Measurements from ENCODE around the gene NT5C2.

DNA sequence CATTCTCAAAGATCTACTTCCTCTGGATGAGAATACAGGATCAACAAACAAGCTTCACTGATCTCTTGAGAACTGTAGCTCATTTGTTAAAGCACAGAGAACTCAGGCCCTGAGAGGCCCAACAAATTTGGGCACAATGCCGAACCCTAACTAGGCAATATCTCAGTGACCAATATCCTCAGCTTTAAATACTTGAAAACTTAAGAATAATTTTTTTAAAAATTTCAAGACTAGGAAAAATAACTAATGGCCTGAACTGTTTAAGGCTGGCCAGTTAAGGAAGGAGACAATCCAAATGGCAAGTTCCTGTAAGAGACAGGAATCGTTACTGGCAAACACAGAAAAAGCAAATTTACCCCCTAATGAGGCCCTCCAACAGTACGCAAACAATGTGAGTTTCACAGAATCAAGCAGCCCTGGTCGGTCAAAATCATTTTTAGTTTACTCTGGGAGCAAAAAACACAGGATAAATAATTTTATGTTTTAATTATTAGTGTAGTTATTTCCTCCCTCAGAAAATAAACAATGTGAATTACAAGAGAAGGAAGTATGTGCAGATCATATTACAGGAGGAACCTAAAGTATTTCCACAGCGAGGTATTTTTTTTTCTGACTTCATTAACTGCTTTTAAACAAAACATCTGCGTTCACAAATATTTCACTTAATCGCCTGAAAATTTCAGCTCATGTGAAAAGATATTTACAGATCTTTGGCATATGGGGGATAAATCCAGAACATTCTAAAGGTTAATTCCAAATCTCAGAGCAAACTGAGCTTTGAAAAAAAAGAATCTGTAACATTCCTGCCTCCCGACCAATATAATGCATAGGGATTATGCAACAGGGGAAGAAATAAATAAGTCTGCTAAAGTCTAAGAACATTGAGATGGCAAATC, 39.5 kb downstream of the NT5C2 start:
- TF ChIP-seq, protein P1, sequence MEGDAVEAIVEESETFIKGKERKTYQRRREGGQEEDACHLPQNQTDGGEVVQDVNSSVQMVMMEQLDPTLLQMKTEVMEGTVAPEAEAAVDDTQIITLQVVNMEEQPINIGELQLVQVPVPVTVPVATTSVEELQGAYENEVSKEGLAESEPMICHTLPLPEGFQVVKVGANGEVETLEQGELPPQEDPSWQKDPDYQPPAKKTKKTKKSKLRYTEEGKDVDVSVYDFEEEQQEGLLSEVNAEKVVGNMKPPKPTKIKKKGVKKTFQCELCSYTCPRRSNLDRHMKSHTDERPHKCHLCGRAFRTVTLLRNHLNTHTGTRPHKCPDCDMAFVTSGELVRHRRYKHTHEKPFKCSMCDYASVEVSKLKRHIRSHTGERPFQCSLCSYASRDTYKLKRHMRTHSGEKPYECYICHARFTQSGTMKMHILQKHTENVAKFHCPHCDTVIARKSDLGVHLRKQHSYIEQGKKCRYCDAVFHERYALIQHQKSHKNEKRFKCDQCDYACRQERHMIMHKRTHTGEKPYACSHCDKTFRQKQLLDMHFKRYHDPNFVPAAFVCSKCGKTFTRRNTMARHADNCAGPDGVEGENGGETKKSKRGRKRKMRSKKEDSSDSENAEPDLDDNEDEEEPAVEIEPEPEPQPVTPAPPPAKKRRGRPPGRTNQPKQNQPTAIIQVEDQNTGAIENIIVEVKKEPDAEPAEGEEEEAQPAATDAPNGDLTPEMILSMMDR (IDR thresholded peaks at IDR 0.05): no peak
- TF ChIP-seq POLR2A (IDR thresholded peaks at IDR 0.05): no peak

All from testis (tissue), 2 donors.